Neural progenitor cell (in vitro differentiated cells): Measurements from ENCODE around the gene PHACTR1. TPM values are rescaled to one million over a fixed set of nuclear protein-coding genes. Genes with fewer than 3 reads are reported as not detected.

Source experiments
- DNase-seq: peaks from one replicate; pipeline ENCODE4 v3.0.0-alpha.2; 2016; ENCODE audit warnings: low spot score
- H2AFZ ChIP-seq: fragments of 200-600 bp; sonication (generic); replicated peaks from 2 replicates; pipeline ENCODE4 v1.6.1; 2016; ENCODE audit warnings: antibody characterized with exemption
- H3F3A ChIP-seq: fragments of 200-600 bp; sonication (generic); 2 replicates; pipeline ENCODE4 v1.6.1; 2016; ENCODE audit warnings: antibody characterized with exemption, low read depth
- H3K27ac ChIP-seq: fragments of 200-600 bp; sonication (generic); 2 replicates; pipeline ENCODE4 v1.5.1; 2016; ENCODE audit warnings: mild to moderate bottlenecking
- H3K27me3 ChIP-seq: fragments of 200-600 bp; sonication (generic); 2 replicates; pipeline ENCODE4 v1.6.1; 2016; ENCODE audit warnings: mild to moderate bottlenecking, moderate library complexity
- H3K36me3 ChIP-seq: fragments of 200-600 bp; sonication (generic); 2 replicates; pipeline ENCODE4 v1.5.1; 2016
- H3K4me1 ChIP-seq: fragments of 200-600 bp; sonication (generic); 2 replicates; pipeline ENCODE4 v1.6.1; 2016; ENCODE audit warnings: mixed run types
- H3K4me2 ChIP-seq: fragments of 200-600 bp; sonication (generic); 2 replicates; pipeline ENCODE4 v1.6.1; 2016
- H3K4me3 ChIP-seq: fragments of 200-600 bp; sonication (generic); 2 replicates; pipeline ENCODE4 v1.5.1; 2016
- H3K79me2 ChIP-seq: fragments of 200-600 bp; sonication (generic); 2 replicates; pipeline ENCODE4 v1.6.1; 2016; ENCODE audit warnings: low read depth
- H3K9ac ChIP-seq: fragments of 200-600 bp; sonication (generic); 2 replicates; pipeline ENCODE4 v1.6.1; 2016
- H3K9me3 ChIP-seq: fragments of 200-600 bp; sonication (generic); 2 replicates; pipeline ENCODE4 v1.5.1; 2016; ENCODE audit warnings: low read depth
- H4K20me1 ChIP-seq: fragments of 200-600 bp; sonication (generic); 2 replicates; pipeline ENCODE4 v1.6.1; 2016; ENCODE audit warnings: low read depth
- H3K27ac Mint-ChIP-seq: 3 replicates; pipeline ENCODE4 v1.8.0; 2021; ENCODE audit warnings: mixed read lengths
- H3K27me3 Mint-ChIP-seq: 2 replicates; pipeline ENCODE4 v1.8.0; 2022; ENCODE audit warnings: low read depth, mild to moderate bottlenecking, inconsistent platforms, moderate library complexity, mixed read lengths; ENCODE audit not compliant: insufficient read depth
- H3K36me3 Mint-ChIP-seq: 3 replicates; pipeline ENCODE4 v1.8.0; 2021; ENCODE audit warnings: mixed read lengths
- H3K4me1 Mint-ChIP-seq: 3 replicates; pipeline ENCODE4 v1.8.0; 2021; ENCODE audit warnings: mixed read lengths
- H3K4me3 Mint-ChIP-seq: 3 replicates; pipeline ENCODE4 v1.8.0; 2021; ENCODE audit warnings: mild to moderate bottlenecking, moderate library complexity, mixed read lengths
- H3K9me3 Mint-ChIP-seq: 3 replicates; pipeline ENCODE4 v1.8.0; 2020; ENCODE audit warnings: mixed read lengths
- EZH2 ChIP-seq: fragments of 200-600 bp; sonication (generic); IDR thresholded peaks from 2 replicates; pipeline ENCODE4 v1.6.1; 2017; ENCODE audit warnings: antibody characterized with exemption, mild to moderate bottlenecking, moderate library complexity
- EZH2phosphoT487 ChIP-seq: fragments of 200-600 bp; sonication (generic); IDR thresholded peaks from 2 replicates; pipeline ENCODE4 v1.6.1; 2017; ENCODE audit warnings: antibody characterized with exemption
- total RNA-seq: library from RNA; depleted of rRNA; stranded (reverse); fragments of >200 nt; gene quantifications from 2 replicates; pipeline ENCODE4 v1.2.3, GENCODE V29; 2015; ENCODE audit warnings: low replicate concordance
- TF ChIP-seq, protein P1 (sequence below): fragments of 200-600 bp; sonication (generic); IDR thresholded peaks from 2 replicates; pipeline ENCODE4 v1.5.1; 2017; ENCODE audit warnings: antibody characterized with exemption, mild to moderate bottlenecking

Gene PHACTR1
- total RNA-seq, 1 donor from 2014 or later, result 2.4 TPM

DNA sequence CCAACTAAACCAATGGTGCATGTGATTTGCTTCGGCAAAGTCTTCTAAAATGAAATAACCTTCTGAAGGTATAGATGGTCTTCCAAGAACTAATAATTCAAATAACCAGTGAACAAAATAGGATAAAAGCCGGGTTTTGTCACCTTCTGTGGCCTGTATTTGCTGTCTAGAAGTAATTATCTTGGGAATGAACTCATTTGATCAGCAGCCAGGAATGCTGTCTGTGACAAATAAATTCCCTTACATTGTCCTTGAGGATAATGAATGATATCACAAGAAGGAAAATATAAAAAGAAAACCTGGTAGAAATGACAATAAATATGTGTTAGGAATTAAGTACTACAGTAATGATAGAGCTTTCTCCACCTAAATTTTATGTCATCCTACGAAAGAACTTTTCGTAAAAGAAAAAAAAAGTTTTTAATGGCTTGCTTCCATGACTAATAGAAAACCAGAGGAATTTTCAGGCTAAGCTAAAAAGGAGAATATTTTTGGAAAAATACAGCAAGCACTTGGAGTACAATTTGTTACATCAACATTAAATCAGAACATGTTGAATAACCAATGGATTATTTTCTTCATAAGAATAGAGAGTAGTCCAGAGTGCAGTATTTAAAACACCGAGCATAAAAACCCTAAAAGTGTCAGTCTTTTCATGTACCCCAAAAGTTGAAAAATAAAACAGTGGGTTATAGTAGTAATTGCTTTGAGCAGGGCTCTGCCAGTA lies 364.1 kb downstream of the PHACTR1 start:
- Mint-ChIP-seq H3K4me1 (peaks cover 10% of the 10 kb centered on the region), H3K4me3 (no peak overlapping the region), H3K36me3 (no peaks in the 10 kb centered on the region), H3K27me3 (no peaks in the 10 kb centered on the region), H3K27ac (no peak overlapping the region), H3K9me3 (no peaks in the 10 kb centered on the region)
- Histone ChIP-seq H3K9me3 (no peaks in the 10 kb centered on the region), H2AFZ (no peak overlapping the region), H3K4me2 (no peak overlapping the region), H3K9ac (no peak overlapping the region), H3K27ac (no peak overlapping the region), H3K4me3 (no peak overlapping the region), H3F3A (no peaks in the 10 kb centered on the region), H3K36me3 (no peaks in the 10 kb centered on the region), H3K79me2 (no peaks in the 10 kb centered on the region), H3K4me1 (peaks cover 10% of the 10 kb centered on the region), H3K27me3 (no peaks in the 10 kb centered on the region), H4K20me1 (no peaks in the 10 kb centered on the region)
- TF ChIP-seq EZH2phosphoT487 (no peak), EZH2 (no peak)
- TF ChIP-seq, protein P1, sequence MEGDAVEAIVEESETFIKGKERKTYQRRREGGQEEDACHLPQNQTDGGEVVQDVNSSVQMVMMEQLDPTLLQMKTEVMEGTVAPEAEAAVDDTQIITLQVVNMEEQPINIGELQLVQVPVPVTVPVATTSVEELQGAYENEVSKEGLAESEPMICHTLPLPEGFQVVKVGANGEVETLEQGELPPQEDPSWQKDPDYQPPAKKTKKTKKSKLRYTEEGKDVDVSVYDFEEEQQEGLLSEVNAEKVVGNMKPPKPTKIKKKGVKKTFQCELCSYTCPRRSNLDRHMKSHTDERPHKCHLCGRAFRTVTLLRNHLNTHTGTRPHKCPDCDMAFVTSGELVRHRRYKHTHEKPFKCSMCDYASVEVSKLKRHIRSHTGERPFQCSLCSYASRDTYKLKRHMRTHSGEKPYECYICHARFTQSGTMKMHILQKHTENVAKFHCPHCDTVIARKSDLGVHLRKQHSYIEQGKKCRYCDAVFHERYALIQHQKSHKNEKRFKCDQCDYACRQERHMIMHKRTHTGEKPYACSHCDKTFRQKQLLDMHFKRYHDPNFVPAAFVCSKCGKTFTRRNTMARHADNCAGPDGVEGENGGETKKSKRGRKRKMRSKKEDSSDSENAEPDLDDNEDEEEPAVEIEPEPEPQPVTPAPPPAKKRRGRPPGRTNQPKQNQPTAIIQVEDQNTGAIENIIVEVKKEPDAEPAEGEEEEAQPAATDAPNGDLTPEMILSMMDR, result no peak
- DNase-seq, result no peak

DNA sequence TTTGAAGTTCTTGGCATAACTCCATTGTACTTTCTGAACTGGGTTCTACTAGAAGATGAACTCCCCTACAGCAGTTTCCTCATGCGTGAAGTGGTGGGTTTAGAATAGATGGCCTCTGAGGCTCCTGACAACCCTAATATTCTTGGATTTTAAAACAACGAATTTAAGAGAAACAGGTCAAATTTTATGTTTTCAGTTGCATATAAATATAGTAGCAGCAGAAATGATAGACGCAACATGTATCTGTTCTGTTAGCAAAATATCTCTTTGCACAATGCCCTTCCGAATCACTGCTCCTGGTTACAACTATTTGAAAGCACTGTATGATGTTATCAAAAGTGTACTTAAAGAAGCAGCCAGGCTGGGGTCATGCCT lies 364.6 kb downstream of the PHACTR1 start:
- Mint-ChIP-seq H3K4me1 (peaks cover 5% of the 10 kb centered on the region), H3K36me3 (no peaks in the 10 kb centered on the region), H3K4me3 (no peak overlapping the region)

DNA sequence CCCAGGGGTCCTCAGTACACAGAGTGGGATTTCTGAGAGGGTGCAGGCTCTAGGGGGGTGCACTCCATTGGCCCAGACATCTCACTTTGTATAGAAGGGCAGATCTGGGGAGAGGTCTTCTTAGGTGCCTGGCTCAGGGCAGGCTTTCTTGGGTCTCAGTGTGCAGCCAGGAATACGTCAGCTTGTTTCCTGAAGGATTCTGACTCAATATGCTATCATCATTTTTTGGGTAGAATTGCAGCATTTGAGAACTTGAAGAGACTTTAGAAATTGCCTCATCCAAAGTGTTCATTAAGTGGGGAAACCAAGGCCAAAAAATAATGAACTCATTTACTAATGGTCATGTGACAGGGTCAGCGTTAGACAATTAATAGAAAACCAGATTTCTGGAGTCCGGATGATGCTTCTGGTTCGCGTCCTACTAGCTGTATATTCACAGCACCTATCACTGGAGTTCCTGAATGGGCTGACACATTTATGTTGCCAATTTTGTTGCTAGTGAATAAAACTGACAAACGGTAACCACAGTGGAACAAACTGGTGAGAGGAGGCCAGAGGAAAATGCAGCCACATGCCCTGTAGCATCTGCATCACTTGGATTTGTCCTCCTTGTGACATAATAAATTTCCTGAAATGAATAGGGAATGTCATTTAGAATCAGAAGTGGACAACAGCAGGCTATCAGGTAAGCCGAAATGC lies 372.9 kb downstream of the PHACTR1 start:
- H3K9me3 Mint-ChIP-seq, result no peaks in the 10 kb centered on the region
- Histone ChIP-seq H4K20me1 (no peaks in the 10 kb centered on the region), H3K36me3 (no peaks in the 10 kb centered on the region), H3K4me3 (no peak overlapping the region), H3K27ac (no peak overlapping the region), H2AFZ (no peak overlapping the region), H3K4me1 (no peaks in the 10 kb centered on the region), H3K9ac (no peak overlapping the region), H3K79me2 (no peaks in the 10 kb centered on the region), H3K27me3 (no peaks in the 10 kb centered on the region), H3K9me3 (no peaks in the 10 kb centered on the region), H3F3A (no peaks in the 10 kb centered on the region), H3K4me2 (no peak overlapping the region)
- H3K27ac Mint-ChIP-seq, result no peak overlapping the region
- no peaks in the 10 kb centered on the region for H3K27me3 Mint-ChIP-seq
- H3K4me3 Mint-ChIP-seq, result no peak overlapping the region
- no peak for DNase-seq
- no peaks in the 10 kb centered on the region for H3K36me3 Mint-ChIP-seq
- H3K4me1 Mint-ChIP-seq, result no peaks in the 10 kb centered on the region
- TF ChIP-seq EZH2 (no peak), EZH2phosphoT487 (no peak)
- TF ChIP-seq, protein P1, result no peak

More for the DNA sequence above, 364.6 kb downstream of the PHACTR1 start:
- Histone ChIP-seq H3K27ac (no peak overlapping the region), H4K20me1 (no peaks in the 10 kb centered on the region), H3K4me2 (no peak overlapping the region), H3K4me3 (no peak overlapping the region), H3K9ac (no peak overlapping the region), H3K9me3 (no peaks in the 10 kb centered on the region), H2AFZ (no peak overlapping the region), H3K79me2 (no peaks in the 10 kb centered on the region), H3K36me3 (no peaks in the 10 kb centered on the region), H3F3A (no peaks in the 10 kb centered on the region), H3K4me1 (peaks cover 5% of the 10 kb centered on the region), H3K27me3 (no peaks in the 10 kb centered on the region)
- DNase-seq, result no peak
- TF ChIP-seq EZH2, result no peak
- Mint-ChIP-seq H3K9me3 (no peaks in the 10 kb centered on the region), H3K27ac (no peak overlapping the region), H3K27me3 (no peaks in the 10 kb centered on the region)

DNA sequence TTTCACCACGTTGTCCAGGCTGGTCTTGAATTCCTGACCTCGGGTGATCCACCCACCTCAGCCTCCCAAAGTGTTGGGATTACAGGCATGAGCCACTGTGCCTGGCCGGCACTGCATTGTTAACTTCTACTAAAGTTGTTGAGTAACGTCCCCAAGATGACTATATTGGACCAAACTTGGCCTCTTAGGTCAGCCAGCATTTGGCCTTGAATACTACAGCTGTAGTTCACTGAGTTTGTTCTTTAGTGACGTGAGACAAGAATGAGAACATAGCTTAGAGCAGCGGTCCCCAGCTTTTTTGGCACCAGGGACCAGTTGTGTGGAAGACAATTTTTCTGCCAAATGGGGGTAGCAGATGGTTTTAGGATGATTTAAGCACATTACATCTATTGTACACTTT lies 374.6 kb downstream of the PHACTR1 start:
- Histone ChIP-seq H3K4me1 (peaks cover 4% of the 10 kb centered on the region), H3K27me3 (no peaks in the 10 kb centered on the region), H3K4me3 (no peak overlapping the region), H3F3A (no peaks in the 10 kb centered on the region), H2AFZ (no peak overlapping the region), H3K9ac (no peak overlapping the region), H4K20me1 (no peaks in the 10 kb centered on the region), H3K79me2 (no peaks in the 10 kb centered on the region), H3K9me3 (no peaks in the 10 kb centered on the region), H3K36me3 (no peaks in the 10 kb centered on the region), H3K27ac (no peak overlapping the region), H3K4me2 (no peak overlapping the region)
- no peak overlapping the region for H3K27ac Mint-ChIP-seq
- no peak for DNase-seq
- TF ChIP-seq EZH2 (no peak), EZH2phosphoT487 (no peak)
- TF ChIP-seq, protein P1, result no peak
- H3K4me1 Mint-ChIP-seq, result peaks cover 13% of the 10 kb centered on the region
- H3K27me3 Mint-ChIP-seq, result no peaks in the 10 kb centered on the region
- no peaks in the 10 kb centered on the region for H3K9me3 Mint-ChIP-seq
- no peak overlapping the region for H3K4me3 Mint-ChIP-seq
- H3K36me3 Mint-ChIP-seq, result no peaks in the 10 kb centered on the region
